ENCODE data around the gene PPM1H.

DNA sequence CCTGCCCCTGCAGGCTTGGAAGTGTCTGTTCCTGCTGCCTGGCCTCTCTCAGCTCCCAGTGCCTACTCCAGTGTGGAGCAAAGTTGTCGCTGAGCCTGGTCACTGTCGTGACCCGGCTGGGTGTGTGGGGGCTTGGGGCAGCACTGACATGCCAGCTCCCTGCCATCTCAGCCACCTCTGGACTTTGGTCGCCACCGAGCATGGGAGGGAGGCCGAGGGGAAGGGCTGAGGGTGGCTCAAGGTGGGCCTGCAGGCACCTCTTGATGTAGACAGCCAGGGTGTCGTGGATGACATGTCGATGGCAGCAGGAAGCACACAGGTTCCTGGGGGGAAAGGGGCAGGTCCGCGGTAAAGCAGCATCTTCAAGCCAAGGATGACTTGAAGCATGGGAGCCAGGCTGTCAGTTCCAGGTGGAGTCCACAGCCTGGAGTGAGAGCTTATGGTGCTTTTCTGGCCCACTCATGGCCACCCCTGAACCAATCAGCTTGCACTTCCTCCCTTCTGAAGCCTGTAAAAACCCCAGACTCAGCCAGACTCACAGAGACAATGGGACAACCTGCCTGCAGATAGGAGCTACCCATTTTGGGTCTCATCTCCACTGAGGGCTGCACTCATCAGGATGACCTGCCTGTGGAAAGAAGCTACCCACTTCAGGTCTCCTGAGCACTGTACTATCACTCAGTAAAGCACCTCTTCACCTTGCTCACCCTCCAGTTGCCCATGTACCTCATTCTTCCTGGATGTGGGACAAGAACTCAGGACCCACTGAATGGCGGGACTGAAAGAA, 258.2 kb downstream of the PPM1H start:
- TF ChIP-seq RCOR1 (IDR thresholded peaks at IDR 0.05; ENCODE audit: low read length) (no peak), SMC3 (IDR thresholded peaks at IDR 0.05; ENCODE audit: low read depth, low read length) (no peak), RAD21 (IDR thresholded peaks at IDR 0.05; ENCODE audit: low read length) (no peak), TAF1 (IDR thresholded peaks at IDR 0.05; ENCODE audit: borderline replicate concordance, low read depth, low read length) (no peak), YY1 (IDR thresholded peaks at IDR 0.05; ENCODE audit: low read depth) (no peak), POLR2AphosphoS5 (IDR thresholded peaks at IDR 0.05; ENCODE audit: low read depth, low read length) (no peak), EP300 (IDR thresholded peaks at IDR 0.05; ENCODE audit: borderline replicate concordance in 1 of 2, low read depth in 1 of 2, low read length in 1 of 2) (no peak), FOXM1 (IDR thresholded peaks at IDR 0.05; ENCODE audit: low read depth) (no peak), FOSL2 (IDR thresholded peaks at IDR 0.05; ENCODE audit: borderline replicate concordance, low read depth) (no peak)
- TF ChIP-seq, protein P1, sequence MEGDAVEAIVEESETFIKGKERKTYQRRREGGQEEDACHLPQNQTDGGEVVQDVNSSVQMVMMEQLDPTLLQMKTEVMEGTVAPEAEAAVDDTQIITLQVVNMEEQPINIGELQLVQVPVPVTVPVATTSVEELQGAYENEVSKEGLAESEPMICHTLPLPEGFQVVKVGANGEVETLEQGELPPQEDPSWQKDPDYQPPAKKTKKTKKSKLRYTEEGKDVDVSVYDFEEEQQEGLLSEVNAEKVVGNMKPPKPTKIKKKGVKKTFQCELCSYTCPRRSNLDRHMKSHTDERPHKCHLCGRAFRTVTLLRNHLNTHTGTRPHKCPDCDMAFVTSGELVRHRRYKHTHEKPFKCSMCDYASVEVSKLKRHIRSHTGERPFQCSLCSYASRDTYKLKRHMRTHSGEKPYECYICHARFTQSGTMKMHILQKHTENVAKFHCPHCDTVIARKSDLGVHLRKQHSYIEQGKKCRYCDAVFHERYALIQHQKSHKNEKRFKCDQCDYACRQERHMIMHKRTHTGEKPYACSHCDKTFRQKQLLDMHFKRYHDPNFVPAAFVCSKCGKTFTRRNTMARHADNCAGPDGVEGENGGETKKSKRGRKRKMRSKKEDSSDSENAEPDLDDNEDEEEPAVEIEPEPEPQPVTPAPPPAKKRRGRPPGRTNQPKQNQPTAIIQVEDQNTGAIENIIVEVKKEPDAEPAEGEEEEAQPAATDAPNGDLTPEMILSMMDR (IDR thresholded peaks at IDR 0.05) = no peak
- TF ChIP-seq, protein P2, sequence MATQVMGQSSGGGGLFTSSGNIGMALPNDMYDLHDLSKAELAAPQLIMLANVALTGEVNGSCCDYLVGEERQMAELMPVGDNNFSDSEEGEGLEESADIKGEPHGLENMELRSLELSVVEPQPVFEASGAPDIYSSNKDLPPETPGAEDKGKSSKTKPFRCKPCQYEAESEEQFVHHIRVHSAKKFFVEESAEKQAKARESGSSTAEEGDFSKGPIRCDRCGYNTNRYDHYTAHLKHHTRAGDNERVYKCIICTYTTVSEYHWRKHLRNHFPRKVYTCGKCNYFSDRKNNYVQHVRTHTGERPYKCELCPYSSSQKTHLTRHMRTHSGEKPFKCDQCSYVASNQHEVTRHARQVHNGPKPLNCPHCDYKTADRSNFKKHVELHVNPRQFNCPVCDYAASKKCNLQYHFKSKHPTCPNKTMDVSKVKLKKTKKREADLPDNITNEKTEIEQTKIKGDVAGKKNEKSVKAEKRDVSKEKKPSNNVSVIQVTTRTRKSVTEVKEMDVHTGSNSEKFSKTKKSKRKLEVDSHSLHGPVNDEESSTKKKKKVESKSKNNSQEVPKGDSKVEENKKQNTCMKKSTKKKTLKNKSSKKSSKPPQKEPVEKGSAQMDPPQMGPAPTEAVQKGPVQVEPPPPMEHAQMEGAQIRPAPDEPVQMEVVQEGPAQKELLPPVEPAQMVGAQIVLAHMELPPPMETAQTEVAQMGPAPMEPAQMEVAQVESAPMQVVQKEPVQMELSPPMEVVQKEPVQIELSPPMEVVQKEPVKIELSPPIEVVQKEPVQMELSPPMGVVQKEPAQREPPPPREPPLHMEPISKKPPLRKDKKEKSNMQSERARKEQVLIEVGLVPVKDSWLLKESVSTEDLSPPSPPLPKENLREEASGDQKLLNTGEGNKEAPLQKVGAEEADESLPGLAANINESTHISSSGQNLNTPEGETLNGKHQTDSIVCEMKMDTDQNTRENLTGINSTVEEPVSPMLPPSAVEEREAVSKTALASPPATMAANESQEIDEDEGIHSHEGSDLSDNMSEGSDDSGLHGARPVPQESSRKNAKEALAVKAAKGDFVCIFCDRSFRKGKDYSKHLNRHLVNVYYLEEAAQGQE (IDR thresholded peaks at IDR 0.05; ENCODE audit: low read depth, low read length) = no peak
- TF ChIP-seq, protein P3, sequence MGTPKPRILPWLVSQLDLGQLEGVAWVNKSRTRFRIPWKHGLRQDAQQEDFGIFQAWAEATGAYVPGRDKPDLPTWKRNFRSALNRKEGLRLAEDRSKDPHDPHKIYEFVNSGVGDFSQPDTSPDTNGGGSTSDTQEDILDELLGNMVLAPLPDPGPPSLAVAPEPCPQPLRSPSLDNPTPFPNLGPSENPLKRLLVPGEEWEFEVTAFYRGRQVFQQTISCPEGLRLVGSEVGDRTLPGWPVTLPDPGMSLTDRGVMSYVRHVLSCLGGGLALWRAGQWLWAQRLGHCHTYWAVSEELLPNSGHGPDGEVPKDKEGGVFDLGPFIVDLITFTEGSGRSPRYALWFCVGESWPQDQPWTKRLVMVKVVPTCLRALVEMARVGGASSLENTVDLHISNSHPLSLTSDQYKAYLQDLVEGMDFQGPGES (IDR thresholded peaks at IDR 0.05; ENCODE audit: low read depth, low read length) = no peak
- TF ChIP-seq, protein P4, sequence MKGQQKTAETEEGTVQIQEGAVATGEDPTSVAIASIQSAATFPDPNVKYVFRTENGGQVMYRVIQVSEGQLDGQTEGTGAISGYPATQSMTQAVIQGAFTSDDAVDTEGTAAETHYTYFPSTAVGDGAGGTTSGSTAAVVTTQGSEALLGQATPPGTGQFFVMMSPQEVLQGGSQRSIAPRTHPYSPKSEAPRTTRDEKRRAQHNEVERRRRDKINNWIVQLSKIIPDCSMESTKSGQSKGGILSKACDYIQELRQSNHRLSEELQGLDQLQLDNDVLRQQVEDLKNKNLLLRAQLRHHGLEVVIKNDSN (IDR thresholded peaks at IDR 0.05; ENCODE audit: borderline replicate concordance, low read depth) = no peak
- TF ChIP-seq, protein P5, sequence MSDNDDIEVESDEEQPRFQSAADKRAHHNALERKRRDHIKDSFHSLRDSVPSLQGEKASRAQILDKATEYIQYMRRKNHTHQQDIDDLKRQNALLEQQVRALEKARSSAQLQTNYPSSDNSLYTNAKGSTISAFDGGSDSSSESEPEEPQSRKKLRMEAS (IDR thresholded peaks at IDR 0.05; ENCODE audit: low read depth) = no peak
